ENCODE results near the gene CALY.
"Not testable (repeated sequence)": the region's sequence is repeated elsewhere in the genome, so short reads cannot be mapped to it uniquely, and the experiment has no call there.

Gene CALY

DNA sequence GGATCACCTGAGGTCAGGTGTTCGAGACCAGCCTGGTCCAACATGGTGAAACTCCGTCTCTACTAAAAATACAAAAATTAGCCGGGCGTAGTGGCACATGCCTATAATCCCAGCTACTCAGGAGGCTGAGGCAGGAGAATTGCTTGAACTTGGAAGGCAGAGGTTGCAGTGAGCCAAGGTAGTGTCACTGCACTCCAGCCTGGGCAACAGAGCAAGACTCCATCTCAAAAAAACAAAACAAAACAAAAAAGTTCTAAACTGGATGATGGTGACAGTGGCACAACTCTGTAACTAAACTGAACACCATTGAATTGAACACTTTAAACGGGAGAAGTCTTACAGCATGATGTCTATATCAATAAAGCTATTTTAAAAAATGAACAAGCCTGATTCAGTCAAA lies 39.5 kb upstream of the CALY start:
- H3K4me3 ChIP-seq (ENCODE audit: low read length); H3K36me3 ChIP-seq (ENCODE audit: insufficient read depth, low read depth, low read length); H3K9ac ChIP-seq (ENCODE audit: low read depth, low read length); H3K4me1 ChIP-seq (ENCODE audit: insufficient read depth, low read length); H3K9me3 ChIP-seq (ENCODE audit: insufficient read depth, low read depth, low read length); H3K27ac ChIP-seq (ENCODE audit: low read length): not testable (repeated sequence)
- peaks cover 60% of the 10 kb centered on the region for H3K27me3 ChIP-seq (ENCODE audit: insufficient read depth, low read length)

DNA sequence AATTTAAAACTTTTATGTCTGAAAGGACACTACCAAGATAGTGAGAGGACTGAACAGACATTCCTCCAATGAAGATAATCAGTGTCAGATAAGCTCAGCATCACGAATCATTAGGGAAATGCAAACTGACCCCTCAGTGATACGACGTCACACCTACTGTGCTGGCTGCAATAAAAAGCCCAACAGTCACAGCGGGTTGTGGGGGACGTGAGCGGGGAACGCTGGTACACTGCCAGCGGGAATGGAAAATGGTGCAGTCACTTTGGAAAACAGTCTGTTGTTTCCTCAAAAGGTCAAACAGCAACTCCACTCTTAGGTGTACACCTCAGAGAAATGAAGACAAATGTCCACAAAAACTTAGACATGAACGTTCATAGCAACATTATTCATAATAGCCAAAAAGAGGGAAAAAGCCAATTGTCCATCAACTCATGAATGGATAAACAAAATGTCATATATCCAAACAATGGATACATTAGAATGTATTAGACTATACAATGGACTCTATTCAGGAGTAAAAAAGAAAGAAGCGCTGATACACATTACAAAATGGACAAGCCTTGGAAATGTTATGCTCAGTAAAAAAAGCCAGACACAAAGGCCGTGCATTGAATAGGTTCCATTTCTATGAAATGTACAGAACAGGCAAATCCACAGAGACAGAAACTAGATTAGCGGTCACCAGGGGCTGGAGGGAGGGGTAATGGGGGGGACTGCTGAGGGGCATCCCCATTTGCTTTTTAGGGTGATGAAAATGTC lies 38.8 kb upstream of the CALY start:
- Histone ChIP-seq H3K36me3 (ENCODE audit: insufficient read depth, low read depth, low read length) (peaks cover 4% of the 10 kb centered on the region; the same call in 1 of the 2 replicates), H3K4me3 (ENCODE audit: low read length) (no peak overlapping the region), H3K4me1 (ENCODE audit: insufficient read depth, low read length) (no peaks in the 10 kb centered on the region), H3K9me3 (ENCODE audit: insufficient read depth, low read depth, low read length) (no peaks in the 10 kb centered on the region), H3K9ac (ENCODE audit: low read depth, low read length) (no peak overlapping the region), H3K27me3 (ENCODE audit: insufficient read depth, low read length) (peaks cover 60% of the 10 kb centered on the region), H3K27ac (ENCODE audit: low read length) (no peak overlapping the region)

GRCh38 chr10:133373174-133374090 lies 36.7 kb upstream of the CALY start, which contains the start of gene ECHS1:
ECHS1 (minus strand) TSS chr10:133373354; CDS start chr10:133373333, 21 bp downstream.
- H3K4me3 ChIP-seq (ENCODE audit: low read length), result peak within 1 kb of the TSS; percentile 72; the same call in 1 of the 2 replicates
- no peaks in the 10 kb centered on the region for H3K4me1 ChIP-seq (ENCODE audit: insufficient read depth, low read length)
- peaks cover 25% of the 10 kb centered on the region for H3K36me3 ChIP-seq (ENCODE audit: insufficient read depth, low read depth, low read length)
- H3K27ac ChIP-seq (ENCODE audit: low read length), result no peak within 1 kb of the TSS
- peak within 1 kb of the TSS; percentile 61; the same call in 1 of the 2 replicates for H3K9ac ChIP-seq (ENCODE audit: low read depth, low read length)
- H3K9me3 ChIP-seq (ENCODE audit: insufficient read depth, low read depth, low read length), result no peaks in the 10 kb centered on the region
- peaks cover 47% of the 10 kb centered on the region for H3K27me3 ChIP-seq (ENCODE audit: insufficient read depth, low read length)

DNA sequence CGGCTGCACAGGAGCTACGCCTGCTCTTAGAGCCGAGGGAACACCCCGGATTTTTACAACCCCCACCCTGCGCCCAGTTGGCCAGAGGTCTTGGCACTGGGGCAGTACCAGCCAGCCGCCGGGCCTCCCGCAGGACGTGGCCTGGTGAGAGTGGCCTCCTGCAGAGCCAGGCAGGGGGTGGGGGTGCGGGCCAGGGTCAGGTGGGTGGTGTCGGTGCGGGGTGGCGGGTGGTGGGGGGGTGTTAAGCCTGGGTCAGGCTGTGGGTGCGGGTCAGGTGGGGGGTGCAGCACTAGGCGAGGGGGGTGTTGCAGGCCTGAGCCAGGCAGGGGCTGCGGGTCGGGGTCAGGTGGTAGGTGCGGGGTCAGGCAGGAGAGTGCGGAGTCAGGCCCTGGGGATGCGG lies 35.8 kb upstream of the CALY start:
- Histone ChIP-seq H3K27ac (ENCODE audit: low read length) (no peak overlapping the region), H3K4me3 (ENCODE audit: low read length) (peak overlapping the region; percentile 33; the same call in 1 of the 2 replicates), H3K9ac (ENCODE audit: low read depth, low read length) (no peak overlapping the region), H3K4me1 (ENCODE audit: insufficient read depth, low read length) (no peaks in the 10 kb centered on the region), H3K27me3 (ENCODE audit: insufficient read depth, low read length) (peaks cover 38% of the 10 kb centered on the region), H3K36me3 (ENCODE audit: insufficient read depth, low read depth, low read length) (peaks cover 30% of the 10 kb centered on the region), H3K9me3 (ENCODE audit: insufficient read depth, low read depth, low read length) (no peaks in the 10 kb centered on the region)

GRCh38 chr10:133370030-133370786 lies 33.5 kb upstream of the CALY start:
- Histone ChIP-seq H3K27ac (ENCODE audit: low read length) (no peak overlapping the region), H3K4me3 (ENCODE audit: low read length) (no peak overlapping the region), H3K27me3 (ENCODE audit: insufficient read depth, low read length) (peaks cover 15% of the 10 kb centered on the region), H3K9me3 (ENCODE audit: insufficient read depth, low read depth, low read length) (no peaks in the 10 kb centered on the region), H3K36me3 (ENCODE audit: insufficient read depth, low read depth, low read length) (peaks cover 49% of the 10 kb centered on the region), H3K9ac (ENCODE audit: low read depth, low read length) (no peak overlapping the region), H3K4me1 (ENCODE audit: insufficient read depth, low read length) (no peaks in the 10 kb centered on the region)

DNA sequence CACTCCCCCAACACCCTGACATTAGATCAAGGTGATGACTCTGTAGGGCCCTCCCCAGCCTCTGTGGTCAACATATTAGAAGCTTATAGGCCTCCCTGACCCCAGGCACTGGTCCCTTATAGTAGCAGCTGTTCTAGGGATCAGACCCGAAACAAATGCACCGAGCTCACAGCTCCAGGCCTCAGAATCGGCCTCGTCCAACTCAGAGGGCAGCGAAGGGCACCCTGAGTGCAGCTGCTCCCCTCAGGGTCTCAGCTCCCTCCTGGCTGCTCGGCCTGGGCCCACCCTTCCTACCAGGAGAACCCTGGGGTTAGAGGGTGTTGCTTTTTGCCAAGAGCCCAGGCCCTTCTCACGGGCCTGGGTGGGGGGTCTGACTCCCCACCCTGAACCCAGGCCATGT lies 31.5 kb upstream of the CALY start:
- peaks cover 68% of the 10 kb centered on the region for H3K36me3 ChIP-seq (ENCODE audit: insufficient read depth, low read depth, low read length)
- no peak overlapping the region for H3K9ac ChIP-seq (ENCODE audit: low read depth, low read length)
- H3K4me1 ChIP-seq (ENCODE audit: insufficient read depth, low read length), result no peaks in the 10 kb centered on the region
- no peaks in the 10 kb centered on the region for H3K9me3 ChIP-seq (ENCODE audit: insufficient read depth, low read depth, low read length)
- no peak overlapping the region for H3K27ac ChIP-seq (ENCODE audit: low read length)
- no peak overlapping the region for H3K4me3 ChIP-seq (ENCODE audit: low read length)
- no peaks in the 10 kb centered on the region for H3K27me3 ChIP-seq (ENCODE audit: insufficient read depth, low read length)

- H3K9me3 ChIP-seq (ENCODE audit: insufficient read depth, low read depth, low read length); H3K9ac ChIP-seq (ENCODE audit: low read depth, low read length); H3K4me3 ChIP-seq (ENCODE audit: low read length); H3K27ac ChIP-seq (ENCODE audit: low read length); H3K27me3 ChIP-seq (ENCODE audit: insufficient read depth, low read length); H3K4me1 ChIP-seq (ENCODE audit: insufficient read depth, low read length): not testable (repeated sequence)
- H3K36me3 ChIP-seq (ENCODE audit: insufficient read depth, low read depth, low read length), result peaks cover 75% of the 10 kb centered on the region
Measured at GRCh38 chr10:133367461-133367860, 30.8 kb upstream of the CALY start.

- no peak overlapping the region for H3K9ac ChIP-seq (ENCODE audit: low read depth, low read length)
- H3K9me3 ChIP-seq (ENCODE audit: insufficient read depth, low read depth, low read length), result no peaks in the 10 kb centered on the region
- H3K4me1 ChIP-seq (ENCODE audit: insufficient read depth, low read length), result no peaks in the 10 kb centered on the region
- no peaks in the 10 kb centered on the region for H3K27me3 ChIP-seq (ENCODE audit: insufficient read depth, low read length)
- no peak overlapping the region for H3K27ac ChIP-seq (ENCODE audit: low read length)
- H3K4me3 ChIP-seq (ENCODE audit: low read length), result no peak overlapping the region
- peaks cover 82% of the 10 kb centered on the region for H3K36me3 ChIP-seq (ENCODE audit: insufficient read depth, low read depth, low read length)
Measured at GRCh38 chr10:133366751-133367150, 30.1 kb upstream of the CALY start.

GRCh38 chr10:133366130-133366478 lies 29.4 kb upstream of the CALY start:
- Histone ChIP-seq H3K4me1 (ENCODE audit: insufficient read depth, low read length) (no peaks in the 10 kb centered on the region), H3K36me3 (ENCODE audit: insufficient read depth, low read depth, low read length) (peaks cover 82% of the 10 kb centered on the region), H3K4me3 (ENCODE audit: low read length) (no peak overlapping the region), H3K9me3 (ENCODE audit: insufficient read depth, low read depth, low read length) (no peaks in the 10 kb centered on the region), H3K27me3 (ENCODE audit: insufficient read depth, low read length) (no peaks in the 10 kb centered on the region), H3K27ac (ENCODE audit: low read length) (no peak overlapping the region), H3K9ac (ENCODE audit: low read depth, low read length) (no peak overlapping the region)

GRCh38 chr10:133365461-133366129 lies 28.9 kb upstream of the CALY start:
- H3K27ac ChIP-seq (ENCODE audit: low read length), result no peak overlapping the region

More at GRCh38 chr10:133365461-133366129, 28.9 kb upstream of the CALY start:
- no peak overlapping the region for H3K4me3 ChIP-seq (ENCODE audit: low read length)
- H3K27me3 ChIP-seq (ENCODE audit: insufficient read depth, low read length), result 0 out of 2 replicates have a peak, but pooled peaks cover 1% of the 10 kb centered on the region
- H3K36me3 ChIP-seq (ENCODE audit: insufficient read depth, low read depth, low read length), result peaks cover 79% of the 10 kb centered on the region
- no peaks in the 10 kb centered on the region for H3K9me3 ChIP-seq (ENCODE audit: insufficient read depth, low read depth, low read length)
- no peak overlapping the region for H3K9ac ChIP-seq (ENCODE audit: low read depth, low read length)
- H3K4me1 ChIP-seq (ENCODE audit: insufficient read depth, low read length), result no peaks in the 10 kb centered on the region
